Epithelial cell of prostate (primary cell): ENCODE results near the gene SHROOM2.
A peak's percentile ranks its signal among the peaks of the same experiment; 100 is the strongest.

ENCODE experiments used
- DNase-seq: peaks from one replicate; pipeline ENCODE4 v3.0.0-alpha.2; 2011; ENCODE audit warnings: low read depth, low spot score
- H3K27ac ChIP-seq: fragments of 450-650 bp; 2 replicates; pipeline ENCODE4 v1.5.1; 2017; ENCODE audit warnings: mild to moderate bottlenecking

The SHROOM2 gene

GRCh38 chrX:9927698-9928482 is 141.7 kb downstream of the SHROOM2 start:
- no peak overlapping the region for H3K27ac ChIP-seq
- DNase-seq = no peak

GRCh38 chrX:9935436-9935835 is 149.2 kb downstream of the SHROOM2 start:
- no peak for DNase-seq
- H3K27ac ChIP-seq = no peak overlapping the region

DNA sequence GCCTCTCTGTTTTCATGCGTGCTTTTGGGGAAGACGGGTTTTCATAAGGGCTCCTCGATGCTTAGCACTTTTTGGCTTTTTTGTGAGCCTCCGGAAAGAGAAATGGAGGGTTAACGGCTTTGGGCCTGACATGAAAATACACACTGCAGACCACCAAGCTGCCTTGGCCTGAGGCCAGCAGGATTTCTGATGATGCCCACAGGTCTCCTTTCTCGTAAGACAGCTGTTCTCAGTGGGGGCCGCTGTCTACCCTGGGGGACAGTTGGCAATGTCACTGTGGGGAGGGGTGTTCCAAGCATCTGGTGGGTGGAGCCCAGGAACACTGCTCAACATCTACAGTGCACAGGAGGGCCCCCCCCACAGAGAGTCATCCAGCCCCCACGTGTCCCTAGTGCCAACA is 151.5 kb downstream of the SHROOM2 start:
- no peak overlapping the region for H3K27ac ChIP-seq
- no peak for DNase-seq

DNA sequence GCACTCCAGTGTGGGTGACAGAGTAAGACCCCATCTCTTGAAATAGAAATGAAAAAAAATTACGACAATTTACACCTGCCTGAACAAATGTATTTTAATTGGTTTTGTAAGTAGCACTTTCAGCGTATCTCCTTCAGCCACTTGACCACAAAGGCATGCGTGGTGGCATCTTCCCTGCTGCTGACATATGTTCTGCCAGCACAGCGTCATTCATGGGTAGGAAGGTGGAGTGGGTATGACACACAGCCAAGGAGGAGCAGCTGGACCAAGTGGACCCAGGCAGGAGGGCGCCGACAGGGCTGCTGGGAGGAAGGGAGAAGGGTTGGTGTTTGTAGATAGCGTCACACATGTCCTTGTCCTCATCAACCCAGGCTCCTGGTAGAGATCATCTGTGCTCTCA is 152.3 kb downstream of the SHROOM2 start:
- no peak overlapping the region for H3K27ac ChIP-seq
- no peak for DNase-seq

DNA sequence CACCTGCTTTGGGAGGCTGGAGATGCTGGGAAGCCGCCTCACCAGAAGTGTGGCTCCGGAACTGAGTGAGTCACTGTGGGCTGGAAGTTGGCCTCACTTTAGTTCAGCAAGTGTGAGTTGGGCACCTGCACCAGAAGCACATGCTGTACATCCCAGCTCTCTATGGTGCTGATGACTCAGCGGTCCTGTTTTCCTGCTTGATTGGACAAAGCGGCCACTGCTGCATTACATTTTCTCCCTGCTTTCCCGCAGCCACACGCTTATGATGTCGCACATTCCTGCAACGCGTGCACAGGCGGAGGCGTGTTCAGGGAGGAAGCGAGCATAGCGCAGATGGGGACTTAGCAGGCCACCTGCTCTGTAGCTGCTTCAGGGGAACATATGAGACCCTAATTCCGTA is 154.2 kb downstream of the SHROOM2 start:
- H3K27ac ChIP-seq = no peak overlapping the region

DNA sequence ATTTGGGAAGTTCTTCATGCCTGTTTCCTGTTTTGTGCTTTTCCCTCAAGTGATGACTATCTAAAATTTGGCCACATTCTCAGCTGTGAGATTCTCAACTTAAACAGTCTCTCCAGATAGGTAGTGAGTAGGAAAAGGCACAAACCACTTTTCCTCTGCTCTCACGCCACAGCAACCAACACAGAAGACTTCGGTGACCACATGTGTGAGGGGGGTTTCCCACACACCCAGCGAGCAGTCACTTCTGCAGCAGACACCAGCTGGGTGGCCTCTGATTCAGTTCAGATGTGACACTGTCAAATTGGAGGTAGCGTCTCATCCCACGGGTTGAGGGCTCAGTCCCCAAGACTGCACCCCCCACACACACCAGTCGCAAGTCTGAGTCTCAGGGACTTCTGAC is 155.9 kb downstream of the SHROOM2 start:
- no peak for DNase-seq
- H3K27ac ChIP-seq = no peak overlapping the region

More for the DNA sequence above, 154.2 kb downstream of the SHROOM2 start:
- peak; percentile 10 for DNase-seq

DNA sequence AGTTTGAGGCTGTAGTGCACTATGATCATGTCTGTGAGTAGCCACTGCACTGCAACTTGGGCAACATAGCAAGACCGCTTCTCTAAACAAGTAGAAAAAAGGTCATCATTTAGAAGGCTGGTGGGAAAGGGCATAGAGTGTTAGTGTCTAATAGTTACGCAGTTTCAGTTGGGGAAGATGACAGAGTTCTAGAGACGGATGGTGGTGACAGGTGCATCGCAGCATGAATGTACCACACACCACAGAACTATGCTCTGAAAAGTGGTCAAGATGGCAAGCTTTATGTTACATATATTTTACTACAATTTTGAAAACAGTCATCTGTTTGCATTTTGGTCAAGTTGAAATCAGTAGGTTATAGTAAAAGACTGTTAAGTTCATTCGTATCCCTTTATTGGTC is 157.2 kb downstream of the SHROOM2 start:
- no peak overlapping the region for H3K27ac ChIP-seq

GRCh38 chrX:9947131-9947794 is 161.0 kb downstream of the SHROOM2 start:
- DNase-seq = no peak
- H3K27ac ChIP-seq = no peak overlapping the region

More for the DNA sequence above, 157.2 kb downstream of the SHROOM2 start:
- DNase-seq = no peak

DNA sequence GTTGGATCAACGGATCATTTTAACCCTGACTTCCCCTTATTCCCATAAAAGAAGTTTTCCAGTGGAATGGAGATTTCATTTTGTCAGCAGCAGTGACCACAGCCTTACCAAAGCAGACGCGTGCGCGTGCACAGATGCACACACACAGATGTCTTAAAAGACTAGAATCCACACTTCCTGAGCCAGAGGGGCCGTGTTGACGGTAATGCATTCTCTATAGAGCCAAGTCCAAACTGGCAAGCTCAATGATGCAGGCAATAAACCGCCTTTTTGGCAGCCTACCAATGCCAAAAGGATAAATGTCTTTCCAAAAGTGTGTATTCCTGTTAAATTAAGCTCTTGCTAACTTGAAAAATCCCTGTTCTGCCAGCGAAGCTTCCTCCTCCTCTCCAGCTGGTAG is 162.2 kb downstream of the SHROOM2 start:
- no peak overlapping the region for H3K27ac ChIP-seq
- DNase-seq = no peak

GRCh38 chrX:9952300-9952699 is 166.1 kb downstream of the SHROOM2 start:
- H3K27ac ChIP-seq = no peak overlapping the region
- no peak for DNase-seq

GRCh38 chrX:9953396-9953795 is 167.2 kb downstream of the SHROOM2 start:
- H3K27ac ChIP-seq = no peak overlapping the region
- no peak for DNase-seq

DNA sequence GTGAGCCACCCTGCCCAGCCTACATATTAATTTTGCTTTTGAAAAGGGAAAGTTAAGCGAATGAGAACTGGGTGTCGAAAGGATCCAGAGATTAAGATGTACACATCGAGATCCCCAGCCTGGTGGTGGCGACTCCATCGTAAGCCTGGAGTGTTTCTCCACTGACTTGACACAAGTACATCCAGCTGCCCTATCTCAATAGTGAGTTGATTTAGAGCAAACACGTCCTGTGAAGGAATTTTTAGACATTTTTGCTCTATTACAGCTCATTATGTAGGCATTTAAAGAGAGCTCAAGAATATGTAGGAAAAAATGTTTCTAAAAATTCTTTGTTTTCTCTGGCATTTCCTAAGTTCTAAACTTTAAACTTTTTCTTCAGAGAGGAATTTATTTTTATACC is 169.3 kb downstream of the SHROOM2 start:
- no peak overlapping the region for H3K27ac ChIP-seq
- DNase-seq = no peak

- no peak for DNase-seq
- H3K27ac ChIP-seq = no peak overlapping the region
Observed at GRCh38 chrX:9957743-9958142, 171.5 kb downstream of the SHROOM2 start.

GRCh38 chrX:9958183-9958582 is 172.0 kb downstream of the SHROOM2 start:
- H3K27ac ChIP-seq = no peak overlapping the region

GRCh38 chrX:9961750-9962149 is 175.5 kb downstream of the SHROOM2 start:
- H3K27ac ChIP-seq = no peak overlapping the region
- no peak for DNase-seq

More at GRCh38 chrX:9958183-9958582, 172.0 kb downstream of the SHROOM2 start:
- DNase-seq = no peak

DNA sequence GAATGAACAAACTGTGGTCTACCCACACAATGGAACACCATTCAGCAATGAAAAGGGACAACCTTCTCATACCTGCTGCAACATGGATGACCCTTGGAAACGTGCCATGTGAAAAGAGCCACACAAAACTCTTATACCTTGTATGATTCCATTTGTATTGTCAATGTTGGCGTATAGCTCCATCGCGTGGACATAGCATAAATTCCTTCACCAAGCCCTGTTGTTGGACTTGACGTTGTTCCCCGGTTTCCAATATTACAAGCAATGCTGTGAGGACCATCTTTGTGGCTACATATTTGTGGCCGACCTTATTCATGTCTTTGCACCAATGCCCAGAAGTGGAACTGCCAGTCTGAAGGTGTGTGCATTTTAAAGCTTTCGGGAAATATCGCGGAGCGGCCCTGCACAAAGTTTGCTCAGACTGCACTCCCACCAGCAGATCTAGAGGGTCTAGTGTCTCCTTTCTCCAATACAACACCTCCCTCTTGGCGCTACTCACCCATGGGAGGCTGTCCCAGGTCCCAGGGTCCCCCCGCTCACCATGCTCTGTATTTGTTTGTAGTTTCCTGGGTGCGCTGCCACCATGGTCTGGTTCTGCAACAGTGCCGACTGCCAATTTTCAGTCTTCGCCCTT is 180.7 kb downstream of the SHROOM2 start, which contains the start of gene CLDN34:
TSS of gene CLDN34 (plus strand) at position 584 of the 634 bp plus-strand sequence. CDS start at position 584, 0 bp downstream.
- no peak within 1 kb of the TSS for H3K27ac ChIP-seq

DNA sequence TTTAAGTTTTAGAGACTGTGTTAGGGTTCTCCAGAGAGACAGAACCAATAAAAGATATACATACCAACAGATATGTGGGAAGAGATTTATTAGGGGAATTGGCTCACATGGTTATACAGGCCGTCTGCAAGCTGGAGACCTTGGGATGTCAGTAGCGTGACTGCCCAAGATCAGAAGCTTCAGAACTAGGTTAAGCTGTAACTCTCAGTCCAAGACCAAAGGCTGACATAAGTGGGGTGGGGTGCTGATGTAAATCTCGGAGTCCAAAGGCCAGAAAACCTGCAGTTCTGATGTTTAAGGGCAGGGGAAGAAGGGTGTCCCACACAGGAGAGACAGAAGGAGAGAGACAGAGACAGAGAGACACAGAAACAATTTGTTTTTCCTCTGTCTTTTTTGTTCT is 191.4 kb downstream of the SHROOM2 start:
- no peak for DNase-seq
- H3K27ac ChIP-seq = no peak overlapping the region

More for the DNA sequence above, 180.7 kb downstream of the SHROOM2 start, which contains the start of gene CLDN34:
- DNase-seq = no peak

DNA sequence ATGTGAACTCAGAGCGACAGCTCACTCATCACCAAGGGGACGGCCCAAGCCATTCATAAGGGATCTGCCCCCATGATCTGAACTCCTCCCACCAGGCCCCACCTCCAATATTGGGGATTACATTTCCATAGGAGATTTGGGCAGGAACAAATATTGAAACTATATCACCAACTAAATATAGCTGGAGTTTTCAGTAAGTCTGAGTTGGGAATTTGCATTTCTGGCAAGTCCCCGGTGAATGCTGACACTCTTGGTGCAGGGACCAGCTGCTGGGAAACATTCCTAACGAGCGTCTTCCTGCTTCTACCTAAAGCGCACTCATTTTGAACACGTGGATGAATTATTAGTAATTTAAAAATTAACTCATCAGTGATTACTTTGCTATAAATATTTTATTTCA is 194.2 kb downstream of the SHROOM2 start:
- H3K27ac ChIP-seq = no peak overlapping the region
- no peak for DNase-seq

- H3K27ac ChIP-seq = no peak overlapping the region
Observed at GRCh38 chrX:9980927-9981326, 194.7 kb downstream of the SHROOM2 start.

DNA sequence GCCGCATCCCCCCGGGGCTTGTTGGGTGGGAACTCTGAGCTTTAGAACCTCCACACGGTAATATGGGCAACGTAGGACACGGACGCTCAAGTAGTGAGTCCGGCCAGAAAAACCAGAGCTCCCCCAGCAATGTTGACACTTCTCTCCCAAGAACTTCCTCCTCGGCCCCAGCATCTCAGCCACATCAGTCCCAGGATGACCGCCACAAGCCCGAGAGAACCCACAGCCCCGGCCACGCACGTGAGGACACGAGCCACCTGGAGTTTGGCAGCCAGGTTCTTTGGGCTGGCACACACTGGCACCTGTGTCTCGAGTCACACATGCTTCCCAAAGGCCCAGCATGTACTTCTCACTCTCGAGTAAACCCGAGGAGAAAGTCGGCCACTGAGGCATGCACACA is 197.2 kb downstream of the SHROOM2 start:
- no peak for DNase-seq
- H3K27ac ChIP-seq = no peak overlapping the region

More at GRCh38 chrX:9980927-9981326, 194.7 kb downstream of the SHROOM2 start:
- no peak for DNase-seq

GRCh38 chrX:9983846-9984245 is 197.6 kb downstream of the SHROOM2 start:
- no peak overlapping the region for H3K27ac ChIP-seq
- DNase-seq = no peak
